GM12874 (cell line): ENCODE measurements around the gene PLCB1.

ENCODE experiments used
- CTCF ChIP-seq: IDR thresholded peaks from 2 replicates; pipeline ENCODE4 v1.5.1; 2011; ENCODE audit warnings: low read depth, mild to moderate bottlenecking, control low read depth, low read length, moderate library complexity; ENCODE audit not compliant: insufficient read depth

PLCB1 gene

DNA sequence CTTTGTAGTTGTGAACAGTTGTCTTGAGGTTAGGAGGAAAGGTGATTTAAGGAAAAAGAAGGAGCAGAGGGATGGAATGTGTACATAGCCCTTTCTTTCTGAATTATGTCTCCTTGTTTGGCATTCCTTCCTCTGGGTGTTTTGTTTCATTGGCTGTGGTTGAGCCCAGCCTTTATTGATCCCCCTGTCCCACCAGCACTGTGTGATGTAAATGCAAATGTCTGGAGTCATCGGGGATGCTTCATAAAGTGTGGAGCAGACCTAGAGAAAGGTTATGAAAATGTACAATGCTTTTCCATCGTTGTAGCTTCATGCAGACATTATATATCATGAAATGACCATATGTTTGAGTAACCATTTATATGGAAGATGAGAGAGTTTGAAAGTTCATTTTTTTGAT is 164.5 kb downstream of the PLCB1 start:
- TF ChIP-seq CTCF = no peak

- TF ChIP-seq CTCF = no peak
These were observed 166.5 kb downstream of the PLCB1 start for GRCh38 chr20:8298426-8299043.

DNA sequence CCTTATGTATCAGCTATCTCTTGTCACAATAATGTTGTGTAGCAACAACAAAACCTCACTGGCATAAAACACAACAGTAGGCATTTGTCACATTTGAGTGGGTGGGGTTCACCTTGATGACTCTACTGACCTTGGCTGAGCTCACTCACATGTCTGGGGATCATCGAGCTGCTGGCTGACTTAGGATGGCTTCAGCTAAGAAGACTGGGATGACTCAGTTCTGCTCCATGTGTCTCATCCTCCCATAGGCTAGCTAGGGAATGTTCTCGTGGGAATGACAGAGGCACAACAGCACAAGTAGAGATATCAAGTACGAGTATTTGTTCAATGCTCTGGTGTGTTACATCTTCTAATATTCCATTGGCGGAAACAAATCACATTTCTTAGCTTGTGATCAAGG is 167.9 kb downstream of the PLCB1 start:
- no peak for TF ChIP-seq CTCF

- no peak for TF ChIP-seq CTCF
These were observed 169.6 kb downstream of the PLCB1 start for GRCh38 chr20:8301655-8302054.

- TF ChIP-seq CTCF = no peak
These were observed 171.6 kb downstream of the PLCB1 start for GRCh38 chr20:8303651-8304050.

DNA sequence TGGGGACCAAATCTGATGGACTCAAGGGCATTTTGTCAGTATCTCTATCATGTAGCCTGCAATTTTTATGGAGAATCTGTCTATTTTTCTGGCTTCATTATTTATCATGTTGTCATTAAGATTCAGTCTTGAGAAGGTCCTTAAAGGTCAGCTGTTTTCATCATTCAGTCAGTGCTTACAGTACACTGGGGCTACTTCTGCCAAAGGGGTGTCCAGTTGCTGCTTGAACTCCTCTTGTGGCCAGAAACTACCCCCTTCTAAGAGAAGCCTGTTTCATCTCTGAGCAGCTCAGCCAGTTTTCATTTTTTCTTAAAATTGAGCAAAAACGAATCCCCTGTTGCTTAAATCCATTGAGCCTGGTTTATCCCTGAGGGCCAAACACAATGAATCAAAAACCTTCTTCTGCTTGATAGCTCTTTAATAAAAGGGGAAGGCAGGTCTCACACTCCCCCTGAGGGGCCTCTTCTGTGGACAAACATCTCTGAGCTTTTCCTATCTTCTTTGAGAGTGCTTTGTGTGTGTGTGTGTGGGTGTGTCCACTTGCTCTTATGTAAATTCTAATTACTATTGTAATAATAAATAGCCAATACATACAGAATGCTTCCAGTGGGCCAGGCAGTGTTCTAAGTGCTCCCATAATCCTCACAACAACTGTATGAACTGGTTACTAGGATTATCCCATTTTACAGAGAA is 172.2 kb downstream of the PLCB1 start:
- TF ChIP-seq CTCF = no peak

- peak; percentile 77 for TF ChIP-seq CTCF
These were observed 173.4 kb downstream of the PLCB1 start for GRCh38 chr20:8305449-8305978.
